ENCODE measurements around the gene TNRC6C.
A peak's percentile ranks its signal among the peaks of the same experiment; 100 is the strongest.
"Not testable (repeated sequence)": the region's sequence is repeated elsewhere in the genome, so short reads cannot be mapped to it uniquely, and the experiment has no call there.

The TNRC6C gene

GRCh38 chr17:78114831-78115723 is 156.6 kb downstream of the TNRC6C start:
- no peak for DNase-seq

- not testable (repeated sequence) for DNase-seq
These were observed 157.3 kb downstream of the TNRC6C start for GRCh38 chr17:78115803-78116202.

GRCh38 chr17:78116411-78116810 is 157.9 kb downstream of the TNRC6C start:
- DNase-seq: no peak

GRCh38 chr17:78117027-78117981 is 158.8 kb downstream of the TNRC6C start:
- DNase-seq: no peak

GRCh38 chr17:78118801-78119241 is 160.3 kb downstream of the TNRC6C start:
- DNase-seq: no peak

GRCh38 chr17:78120537-78120936 is 162.0 kb downstream of the TNRC6C start:
- DNase-seq: no peak

- peak in 2 of 4 experiments; percentile 40 to 44 for DNase-seq
These were observed 162.7 kb downstream of the TNRC6C start for GRCh38 chr17:78120971-78121800.

GRCh38 chr17:78121801-78122215 is 163.3 kb downstream of the TNRC6C start:
- no peak for DNase-seq

GRCh38 chr17:78122216-78122930 is 163.9 kb downstream of the TNRC6C start:
- DNase-seq: no peak

- DNase-seq: no peak
These were observed 164.4 kb downstream of the TNRC6C start for GRCh38 chr17:78122931-78123249.

- no peak for DNase-seq
These were observed 164.9 kb downstream of the TNRC6C start for GRCh38 chr17:78123258-78123929.

GRCh38 chr17:78124081-78124835 is 165.8 kb downstream of the TNRC6C start:
- no peak for DNase-seq

GRCh38 chr17:78124836-78125137 is 166.3 kb downstream of the TNRC6C start:
- no peak for DNase-seq

GRCh38 chr17:78125138-78125913 is 166.8 kb downstream of the TNRC6C start:
- no peak for DNase-seq

- DNase-seq: no peak
These were observed 167.7 kb downstream of the TNRC6C start for GRCh38 chr17:78125976-78126894.

GRCh38 chr17:78126895-78127238 is 168.4 kb downstream of the TNRC6C start:
- no peak for DNase-seq

GRCh38 chr17:78127239-78127887 is 168.9 kb downstream of the TNRC6C start:
- DNase-seq: peak in 2 of 4 experiments; percentile 58 to 70

- DNase-seq: no peak
These were observed 169.5 kb downstream of the TNRC6C start for GRCh38 chr17:78127888-78128550.

Measured in activated CD4-positive, CD25-positive, alpha-beta regulatory T cell (primary cell).